Peyer's patch (tissue), 4 donors: ENCODE measurements around the gene ZNF165.
"Not testable (repeated sequence)": the region's sequence is repeated elsewhere in the genome, so short reads cannot be mapped to it uniquely, and the experiment has no call there.

Experiments
- POLR2A ChIP-seq, 2 donors: fragments of 450-650 bp; IDR thresholded peaks; one replicate each; pipeline ENCODE4 v1.5.1; 2017; ENCODE audit warnings: antibody characterized with exemption in 2 of 2, mild to moderate bottlenecking in 2 of 2, moderate library complexity in 2 of 2
- TF ChIP-seq, protein P1 (sequence below), 6 experiments: fragments of 450-650 bp in 4 of 6; fragments of 200-600 bp in 2 of 6; sonication (generic) in 1 of 6; IDR thresholded peaks; one replicate each; pipeline ENCODE4 v1.5.1; 2017 to 2019; ENCODE audit warnings: antibody characterized with exemption in 6 of 6, mild to moderate bottlenecking in 3 of 6, moderate library complexity in 1 of 6

DNA sequence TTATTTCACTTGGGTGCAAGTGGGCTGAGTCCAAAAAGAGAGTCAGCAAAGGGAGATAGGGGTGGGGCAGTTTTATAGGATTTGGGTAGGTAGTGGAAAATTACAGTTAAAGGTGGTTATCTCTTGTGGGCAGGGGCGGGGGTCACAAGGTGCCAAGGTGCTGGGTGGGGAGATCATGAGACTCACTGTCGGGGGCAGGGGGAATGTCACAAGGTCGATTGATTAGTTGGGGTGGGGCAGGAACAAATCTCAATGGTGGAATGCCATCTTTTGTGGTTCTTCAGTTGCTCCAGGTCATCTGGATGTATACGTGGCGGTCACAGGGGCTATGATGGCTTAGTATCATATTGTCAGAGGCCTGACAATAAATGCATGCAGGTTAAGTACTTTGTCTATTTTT, 41.9 kb downstream of the ZNF165 start:
- TF ChIP-seq, protein P1, sequence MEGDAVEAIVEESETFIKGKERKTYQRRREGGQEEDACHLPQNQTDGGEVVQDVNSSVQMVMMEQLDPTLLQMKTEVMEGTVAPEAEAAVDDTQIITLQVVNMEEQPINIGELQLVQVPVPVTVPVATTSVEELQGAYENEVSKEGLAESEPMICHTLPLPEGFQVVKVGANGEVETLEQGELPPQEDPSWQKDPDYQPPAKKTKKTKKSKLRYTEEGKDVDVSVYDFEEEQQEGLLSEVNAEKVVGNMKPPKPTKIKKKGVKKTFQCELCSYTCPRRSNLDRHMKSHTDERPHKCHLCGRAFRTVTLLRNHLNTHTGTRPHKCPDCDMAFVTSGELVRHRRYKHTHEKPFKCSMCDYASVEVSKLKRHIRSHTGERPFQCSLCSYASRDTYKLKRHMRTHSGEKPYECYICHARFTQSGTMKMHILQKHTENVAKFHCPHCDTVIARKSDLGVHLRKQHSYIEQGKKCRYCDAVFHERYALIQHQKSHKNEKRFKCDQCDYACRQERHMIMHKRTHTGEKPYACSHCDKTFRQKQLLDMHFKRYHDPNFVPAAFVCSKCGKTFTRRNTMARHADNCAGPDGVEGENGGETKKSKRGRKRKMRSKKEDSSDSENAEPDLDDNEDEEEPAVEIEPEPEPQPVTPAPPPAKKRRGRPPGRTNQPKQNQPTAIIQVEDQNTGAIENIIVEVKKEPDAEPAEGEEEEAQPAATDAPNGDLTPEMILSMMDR (IDR thresholded peaks at IDR 0.05): not testable (repeated sequence)
- TF ChIP-seq POLR2A (IDR thresholded peaks at IDR 0.05): not testable (repeated sequence)
